ENCODE measurements around the gene NAB1.

- no peak for TF ChIP-seq POLR2AphosphoS5 (IDR thresholded peaks at IDR 0.05)
- TF ChIP-seq CTCF (IDR thresholded peaks at IDR 0.05): no peak
- TF ChIP-seq POLR2A (IDR thresholded peaks at IDR 0.05): no peak
Observed at GRCh38 chr2:190726255-190726654, 77.4 kb downstream of the NAB1 start.

All from transverse colon (tissue), 4 donors.